GM23248 (cell line): Measurements from ENCODE around the gene HMG20B.

Experiments
- EZH2 ChIP-seq: fragments of 200-600 bp; sonication (generic); IDR thresholded peaks from 2 replicates; pipeline ENCODE4 v1.6.1; 2018; ENCODE audit warnings: antibody characterized with exemption, mild to moderate bottlenecking; ENCODE audit not compliant: insufficient read depth, poor library complexity, severe bottlenecking
- EZH2phosphoT487 ChIP-seq: fragments of 200-600 bp; sonication (generic); IDR thresholded peaks from 2 replicates; pipeline ENCODE4 v1.6.1; 2018; ENCODE audit warnings: antibody characterized with exemption, moderate library complexity, mild to moderate bottlenecking, low read depth; ENCODE audit not compliant: insufficient read depth

- no peak for TF ChIP-seq EZH2phosphoT487
- TF ChIP-seq EZH2, result no peak
Observed at GRCh38 chr19:3544058-3544376, 28.7 kb upstream of the HMG20B start.
